NOMO-1 treated with dmso at 0.1 percent for 144 hours (cell line): ENCODE data around the gene BCR.
"Not testable (repeated sequence)": the region's sequence is repeated elsewhere in the genome, so short reads cannot be mapped to it uniquely, and the experiment has no call there.

ENCODE experiments used
- DNase-seq: peaks from one replicate; lab custom pipeline; 2025; ENCODE audit not compliant: unreplicated experiment; lab: John Stamatoyannopoulos, UW

Gene BCR

GRCh38 chr22:23285734-23286133 is 105.4 kb downstream of the BCR start:
- no peak for DNase-seq

- DNase-seq: no peak
Observed at GRCh38 chr22:23286296-23286695, 106.0 kb downstream of the BCR start.

GRCh38 chr22:23287136-23288095 is 107.1 kb downstream of the BCR start:
- DNase-seq: no peak

GRCh38 chr22:23288301-23289129 is 108.2 kb downstream of the BCR start:
- no peak for DNase-seq

- DNase-seq: no peak
Observed at GRCh38 chr22:23289130-23289503, 108.8 kb downstream of the BCR start.

- no peak for DNase-seq
Observed at GRCh38 chr22:23289851-23290724, 109.8 kb downstream of the BCR start.

- no peak for DNase-seq
Observed at GRCh38 chr22:23291806-23292452, 111.6 kb downstream of the BCR start.

GRCh38 chr22:23292453-23293350 is 112.4 kb downstream of the BCR start:
- no peak for DNase-seq

GRCh38 chr22:23293720-23294119 is 113.4 kb downstream of the BCR start:
- DNase-seq: no peak

GRCh38 chr22:23294221-23294620 is 113.9 kb downstream of the BCR start:
- DNase-seq: no peak

- no peak for DNase-seq
Observed at GRCh38 chr22:23300476-23300875, 120.2 kb downstream of the BCR start.

GRCh38 chr22:23301591-23301990 is 121.3 kb downstream of the BCR start:
- DNase-seq: no peak

- DNase-seq: no peak
Observed at GRCh38 chr22:23302171-23303002, 122.1 kb downstream of the BCR start.

GRCh38 chr22:23305321-23305910 is 125.1 kb downstream of the BCR start:
- no peak for DNase-seq

- DNase-seq: no peak
Observed at GRCh38 chr22:23305922-23306374, 125.6 kb downstream of the BCR start.

- no peak for DNase-seq
Observed at GRCh38 chr22:23306438-23306921, 126.2 kb downstream of the BCR start.

- no peak for DNase-seq
Observed at GRCh38 chr22:23306926-23307325, 126.6 kb downstream of the BCR start.

- not testable (repeated sequence) for DNase-seq
Observed at GRCh38 chr22:23307511-23307910, 127.2 kb downstream of the BCR start.
